OCI-LY1 (cell line): ENCODE measurements around the gene SDR39U1.

ENCODE experiments used
- H2AFZ ChIP-seq: fragments of 200-600 bp; sonication (generic), shearing (Covaris generic); 2 replicates; pipeline ENCODE4 v1.6.0; 2014; ENCODE audit warnings: antibody characterized with exemption, mild to moderate bottlenecking, low read length
- H3F3A ChIP-seq: fragments of 200-600 bp; sonication (generic), shearing (Covaris generic); 2 replicates; pipeline ENCODE4 v1.6.0; 2014; ENCODE audit warnings: mild to moderate bottlenecking, antibody characterized with exemption, low read length, moderate library complexity; ENCODE audit not compliant: insufficient read depth
- H3K27ac ChIP-seq: fragments of 200-600 bp; sonication (generic); 2 replicates; pipeline ENCODE4 v1.5.1; 2014; ENCODE audit warnings: low read length, mixed run types, mild to moderate bottlenecking, low read depth; ENCODE audit not compliant: poor library complexity, severe bottlenecking
- H3K27me3 ChIP-seq: fragments of 200-600 bp; sonication (generic); 2 replicates; pipeline ENCODE4 v1.6.0; 2014; ENCODE audit warnings: antibody characterized with exemption, mild to moderate bottlenecking, low read length, moderate library complexity; ENCODE audit not compliant: insufficient read depth
- H3K36me3 ChIP-seq: fragments of 200-600 bp; sonication (generic); 2 replicates; pipeline ENCODE4 v1.6.1; 2014; ENCODE audit warnings: mild to moderate bottlenecking, antibody characterized with exemption, low read length, moderate library complexity, mixed read lengths; ENCODE audit not compliant: insufficient read depth
- H3K4me1 ChIP-seq: fragments of 200-600 bp; sonication (generic); 2 replicates; pipeline ENCODE4 v1.5.1; 2014; ENCODE audit warnings: mild to moderate bottlenecking, low read length, moderate library complexity; ENCODE audit not compliant: insufficient read depth, severe bottlenecking
- H3K4me2 ChIP-seq: fragments of 200-600 bp; sonication (generic), shearing (Covaris generic); 2 replicates; pipeline ENCODE4 v1.6.1; 2014; ENCODE audit warnings: low read length
- H3K4me3 ChIP-seq: fragments of 200-600 bp; sonication (generic); 2 replicates; pipeline ENCODE4 v1.5.1; 2014; ENCODE audit warnings: low read length, low read depth, mild to moderate bottlenecking, mixed read lengths; ENCODE audit not compliant: poor library complexity, severe bottlenecking
- H3K79me2 ChIP-seq: fragments of 200-600 bp; shearing (Covaris generic); 2 replicates; pipeline ENCODE4 v1.6.1; 2016; ENCODE audit warnings: mixed run types, low read length, mixed read lengths; ENCODE audit not compliant: insufficient read depth
- H3K9ac ChIP-seq: fragments of 200-600 bp; sonication (generic), shearing (Covaris generic); 2 replicates; pipeline ENCODE4 v1.6.1; 2014; ENCODE audit warnings: mild to moderate bottlenecking, low read length, mixed read lengths
- H3K9me2 ChIP-seq: fragments of 200-600 bp; sonication (generic), shearing (Covaris generic); 2 replicates; pipeline ENCODE4 v1.6.1; 2014; ENCODE audit warnings: low read depth, mild to moderate bottlenecking, low read length, mixed read lengths
- H3K9me3 ChIP-seq: fragments of 200-600 bp; shearing (Covaris generic); 2 replicates; pipeline ENCODE4 v1.6.1; 2014; ENCODE audit warnings: low read length, mixed read lengths
- H4K20me1 ChIP-seq: fragments of 200-600 bp; sonication (generic), shearing (Covaris generic); 2 replicates; pipeline ENCODE4 v1.6.0; 2016; ENCODE audit warnings: mild to moderate bottlenecking, low read length; ENCODE audit not compliant: insufficient read depth
- CTCF ChIP-seq: fragments of 200-600 bp; sonication (generic), shearing (Covaris generic); IDR thresholded peaks from 2 replicates; pipeline ENCODE4 v1.5.1; 2017; ENCODE audit warnings: mild to moderate bottlenecking, antibody characterized with exemption, low read length, moderate library complexity, mixed read lengths
- EZH2 ChIP-seq: fragments of 200-600 bp; sonication (generic), shearing (Covaris generic); IDR thresholded peaks from 2 replicates; pipeline ENCODE4 v1.8.0; 2017; ENCODE audit warnings: borderline replicate concordance, mixed run types, mild to moderate bottlenecking, antibody characterized with exemption, low read length, moderate library complexity, mixed read lengths

SDR39U1 gene

GRCh38 chr14:24414732-24415420 is 27.7 kb downstream of the SDR39U1 start:
- Histone ChIP-seq H3K9ac (no peak overlapping the region), H3K4me1 (peaks cover 4% of the 10 kb centered on the region), H3F3A (no peaks in the 10 kb centered on the region), H3K4me2 (no peak overlapping the region), H3K9me3 (no peaks in the 10 kb centered on the region), H3K36me3 (no peaks in the 10 kb centered on the region), H4K20me1 (no peaks in the 10 kb centered on the region), H3K27ac (no peak overlapping the region), H3K27me3 (0 out of 2 replicates have a peak, but pooled peaks cover 6% of the 10 kb centered on the region), H2AFZ (no peak overlapping the region), H3K79me2 (no peaks in the 10 kb centered on the region), H3K9me2 (no peaks in the 10 kb centered on the region), H3K4me3 (no peak overlapping the region)
- no peak for TF ChIP-seq CTCF
- no peak for TF ChIP-seq EZH2

- TF ChIP-seq CTCF (no peak), EZH2 (no peak)
- H3K36me3 ChIP-seq: no peaks in the 10 kb centered on the region
- H3K4me1 ChIP-seq: peaks cover 12% of the 10 kb centered on the region
- 0 out of 2 replicates have a peak, but pooled peaks cover 6% of the 10 kb centered on the region for H3K27me3 ChIP-seq
- no peaks in the 10 kb centered on the region for H3F3A ChIP-seq
- no peaks in the 10 kb centered on the region for H3K79me2 ChIP-seq
- no peak overlapping the region for H3K4me3 ChIP-seq
- H2AFZ ChIP-seq: no peak overlapping the region
- no peak overlapping the region for H3K4me2 ChIP-seq
- H4K20me1 ChIP-seq: no peaks in the 10 kb centered on the region
- no peak overlapping the region for H3K27ac ChIP-seq
- H3K9me3 ChIP-seq: no peaks in the 10 kb centered on the region
- no peaks in the 10 kb centered on the region for H3K9me2 ChIP-seq
- H3K9ac ChIP-seq: no peak overlapping the region
These were observed 28.5 kb downstream of the SDR39U1 start for GRCh38 chr14:24414077-24414476.

GRCh38 chr14:24411443-24412389 is 30.9 kb downstream of the SDR39U1 start:
- peaks cover 27% of the 10 kb centered on the region for H3K4me1 ChIP-seq
- no peak for TF ChIP-seq EZH2
- peak; percentile 74 for TF ChIP-seq CTCF
- no peaks in the 10 kb centered on the region for H3K36me3 ChIP-seq
- H3K27ac ChIP-seq: no peak overlapping the region
- H2AFZ ChIP-seq: no peak overlapping the region
- H4K20me1 ChIP-seq: no peaks in the 10 kb centered on the region
- no peaks in the 10 kb centered on the region for H3F3A ChIP-seq
- no peaks in the 10 kb centered on the region for H3K9me3 ChIP-seq
- no peak overlapping the region for H3K4me3 ChIP-seq
- H3K9ac ChIP-seq: no peak overlapping the region
- H3K79me2 ChIP-seq: no peaks in the 10 kb centered on the region
- H3K9me2 ChIP-seq: no peaks in the 10 kb centered on the region
- H3K27me3 ChIP-seq: 0 out of 2 replicates have a peak, but pooled peaks cover 6% of the 10 kb centered on the region
- no peak overlapping the region for H3K4me2 ChIP-seq
